ENCODE data around the gene CAMTA1.

CAMTA1 gene

DNA sequence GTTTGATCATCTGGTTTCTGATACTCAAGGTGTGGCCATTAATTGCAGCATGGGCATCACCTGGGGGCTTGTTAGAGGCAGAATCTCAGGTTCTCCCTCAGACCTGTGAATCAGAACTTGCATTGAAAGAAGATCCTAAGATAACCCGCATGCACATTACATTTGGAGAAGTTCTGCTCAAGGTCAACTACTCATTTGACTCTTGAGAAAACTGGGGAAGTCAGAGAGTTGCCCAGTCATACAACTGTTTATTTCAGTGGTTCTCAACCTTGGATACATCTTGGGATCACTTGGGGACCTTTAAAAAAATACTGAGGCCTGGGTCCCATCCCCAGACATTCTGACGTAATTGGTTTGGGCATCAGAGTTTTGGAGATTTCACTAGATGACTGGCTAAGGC lies 30.5 kb downstream of the CAMTA1 start:
- DNase-seq (ENCODE audit: low read depth), result no peak
- no peak for TF ChIP-seq CTCF (IDR thresholded peaks at IDR 0.05; ENCODE audit: control insufficient read depth, insufficient read depth, low read depth, low read length, missing control alignments)
- no peak overlapping the region for H3K4me3 ChIP-seq (ENCODE audit: control insufficient read depth, low read depth, low read length)

- no peak overlapping the region for H3K4me3 ChIP-seq (ENCODE audit: control insufficient read depth, low read depth, low read length)
- TF ChIP-seq CTCF (IDR thresholded peaks at IDR 0.05; ENCODE audit: control insufficient read depth, insufficient read depth, low read depth, low read length, missing control alignments), result no peak
- no peak for DNase-seq (ENCODE audit: low read depth)
These were observed 34.2 kb downstream of the CAMTA1 start for GRCh38 chr1:6819246-6820040.

DNA sequence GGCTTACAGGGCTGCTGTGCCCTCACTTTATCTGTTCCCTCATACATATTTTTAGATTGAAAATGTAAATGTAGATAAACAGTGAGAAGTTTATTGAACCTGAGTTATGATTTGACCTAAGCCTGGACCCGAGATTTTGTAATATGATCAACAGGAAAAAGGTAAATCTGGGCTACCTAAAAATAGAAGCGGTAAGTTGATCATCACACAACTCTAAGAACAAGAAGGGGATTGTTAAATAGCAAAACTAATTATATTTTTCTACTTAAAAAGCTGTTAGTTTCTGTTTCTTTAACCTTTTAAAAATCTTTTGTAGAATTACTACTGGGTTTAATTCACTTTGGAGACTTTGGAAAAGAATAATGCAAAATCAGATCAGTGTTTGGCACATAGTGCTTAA lies 35.6 kb downstream of the CAMTA1 start:
- no peak for TF ChIP-seq CTCF (IDR thresholded peaks at IDR 0.05; ENCODE audit: control insufficient read depth, insufficient read depth, low read depth, low read length, missing control alignments)
- DNase-seq (ENCODE audit: low read depth), result no peak
- no peak overlapping the region for H3K4me3 ChIP-seq (ENCODE audit: control insufficient read depth, low read depth, low read length)

DNA sequence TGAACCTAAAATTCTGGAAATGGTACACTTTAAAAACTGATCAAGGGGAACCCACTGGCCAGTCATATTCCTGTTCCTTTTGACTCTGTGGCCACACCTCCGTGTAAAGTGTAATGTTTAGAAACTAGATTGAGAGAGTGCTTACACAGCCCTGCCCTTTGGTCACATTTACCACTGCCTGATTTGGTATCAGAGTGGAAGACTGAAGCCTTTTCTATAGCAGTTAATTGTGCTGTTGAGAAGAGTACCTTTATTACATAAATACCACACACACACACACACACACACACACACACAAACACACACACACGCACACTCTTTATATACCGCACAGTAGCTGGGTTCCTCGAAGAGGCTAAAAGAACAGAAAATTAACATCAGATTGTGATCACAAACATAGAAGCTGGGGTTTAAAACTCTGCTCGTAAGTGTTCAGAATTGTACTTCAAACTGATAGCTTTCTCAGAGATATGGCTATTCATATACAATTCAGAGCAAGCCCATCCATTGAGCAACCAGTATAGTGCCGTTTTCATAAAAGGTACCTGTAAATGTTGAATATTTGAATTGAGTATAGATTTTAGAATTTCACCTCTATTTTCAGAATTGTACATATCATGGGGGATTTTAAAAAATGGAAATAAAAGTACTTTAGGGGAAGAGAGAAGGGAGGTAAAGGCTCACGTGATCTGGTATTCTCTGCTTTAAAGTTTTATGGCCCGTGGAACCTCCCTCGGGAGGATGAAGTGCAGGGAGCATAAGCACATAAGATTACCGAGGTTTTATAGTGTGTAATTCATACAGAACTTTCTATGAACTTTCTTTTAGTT lies 37.5 kb downstream of the CAMTA1 start:
- no peak overlapping the region for H3K4me3 ChIP-seq (ENCODE audit: control insufficient read depth, low read depth, low read length)

GRCh38 chr1:6823793-6824192 lies 38.5 kb downstream of the CAMTA1 start:
- no peak overlapping the region for H3K4me3 ChIP-seq (ENCODE audit: control insufficient read depth, low read depth, low read length)
- DNase-seq (ENCODE audit: low read depth), result no peak
- TF ChIP-seq CTCF (IDR thresholded peaks at IDR 0.05; ENCODE audit: control insufficient read depth, insufficient read depth, low read depth, low read length, missing control alignments), result no peak

More for the DNA sequence above, 37.5 kb downstream of the CAMTA1 start:
- no peak for TF ChIP-seq CTCF (IDR thresholded peaks at IDR 0.05; ENCODE audit: control insufficient read depth, insufficient read depth, low read depth, low read length, missing control alignments)
- DNase-seq (ENCODE audit: low read depth), result no peak

GRCh38 chr1:6824665-6825368 lies 39.6 kb downstream of the CAMTA1 start:
- TF ChIP-seq CTCF (IDR thresholded peaks at IDR 0.05; ENCODE audit: control insufficient read depth, insufficient read depth, low read depth, low read length, missing control alignments), result no peak
- DNase-seq (ENCODE audit: low read depth), result no peak
- H3K4me3 ChIP-seq (ENCODE audit: control insufficient read depth, low read depth, low read length), result no peak overlapping the region

Measured in AG09309 (cell line).